MCF 10A (cell line): ENCODE measurements around the gene KIAA1755. TPM values are rescaled to one million over a fixed set of nuclear protein-coding genes. Genes with fewer than 3 reads are reported as not detected.

Experiments used
- BruUV-seq: library from RNA; stranded (reverse); fragments of 400-500 nt; replicated peaks from 2 replicates; lab custom pipeline; 2021; lab: Mats Ljungman, UMichigan
- CTCF ChIA-PET: fragments of 300-600 bp; sonication (Branson Sonifier 250); formaldehyde crosslinking; extraction: SDS; loops from one replicate; lab custom pipeline; 2021; ENCODE audit warnings: antibody characterized with exemption, inconsistent platforms; lab: Yijun Ruan, JAX
- POLR2A ChIA-PET: fragments of 300-600, 350-650 bp; sonication (Branson Sonifier 250); formaldehyde crosslinking; extraction: SDS; loops from one replicate; lab custom pipeline; 2020; ENCODE audit warnings: antibody characterized with exemption, inconsistent platforms; lab: Yijun Ruan, JAX
- DNase-seq: peaks from one replicate; pipeline ENCODE4 v3.0.0-alpha.2; 2018; ENCODE audit not compliant: unreplicated experiment
- H3K27ac Mint-ChIP-seq: one replicate; pipeline ENCODE4 v1.8.0; 2022; ENCODE audit warnings: mild to moderate bottlenecking, low read depth, mixed read lengths; ENCODE audit not compliant: unreplicated experiment
- H3K27me3 Mint-ChIP-seq: one replicate; pipeline ENCODE4 v1.8.0; 2022; ENCODE audit warnings: mixed read lengths; ENCODE audit not compliant: insufficient read depth, unreplicated experiment
- H3K36me3 Mint-ChIP-seq: one replicate; pipeline ENCODE4 v1.8.0; 2022; ENCODE audit warnings: mild to moderate bottlenecking, moderate library complexity, mixed read lengths; ENCODE audit not compliant: insufficient read depth, unreplicated experiment
- H3K4me1 Mint-ChIP-seq: one replicate; pipeline ENCODE4 v1.8.0; 2022; ENCODE audit warnings: mixed read lengths; ENCODE audit not compliant: insufficient read depth, unreplicated experiment
- H3K4me3 Mint-ChIP-seq: one replicate; pipeline ENCODE4 v1.8.0; 2022; ENCODE audit warnings: mild to moderate bottlenecking, moderate library complexity, mixed read lengths; ENCODE audit not compliant: unreplicated experiment
- H3K9me3 Mint-ChIP-seq: one replicate; pipeline ENCODE4 v1.8.0; 2022; ENCODE audit warnings: mixed read lengths; ENCODE audit not compliant: unreplicated experiment
- intact Hi-C: fragments of 100-400 bp; cut with micrococcal nuclease; formaldehyde crosslinking; loops from 2 replicates; pipeline ENCODE4 v1.14.1; 2022
- total RNA-seq: library from RNA; stranded (reverse); gene quantifications from 2 replicates; pipeline ENCODE4 v1.2.3, GENCODE V29; 2022
- TF ChIP-seq, protein P1 (sequence below): fragments of 200-600 bp; IDR thresholded peaks from one replicate; pipeline ENCODE4 v1.8.0; 2022; ENCODE audit warnings: antibody characterized with exemption, mild to moderate bottlenecking; ENCODE audit not compliant: unreplicated experiment

KIAA1755 gene
- total RNA-seq, 1 experiment from 2014 or later, result not detected

GRCh38 chr20:38198238-38198861 lies 62.2 kb downstream of the KIAA1755 start:
- H3K27me3 Mint-ChIP-seq, result no peaks in the 10 kb centered on the region
- peak overlapping the region; percentile 72 for H3K27ac Mint-ChIP-seq
- ChIA-PET POLR2A (interaction anchor here (0.6 to 3.8 kb wide), 12 partner anchors 9 to 237 kb away, joined by 3 to 20 read pairs (median 5); partner anchors contain the start of gene SNHG17), CTCF (interaction anchor here (0.6 to 11.8 kb wide), 6 partner anchors 10 to 978 kb away, joined by 3 to 198 read pairs (median 6); partner anchors contain the start of gene TGM2)
- TF ChIP-seq, protein P1, sequence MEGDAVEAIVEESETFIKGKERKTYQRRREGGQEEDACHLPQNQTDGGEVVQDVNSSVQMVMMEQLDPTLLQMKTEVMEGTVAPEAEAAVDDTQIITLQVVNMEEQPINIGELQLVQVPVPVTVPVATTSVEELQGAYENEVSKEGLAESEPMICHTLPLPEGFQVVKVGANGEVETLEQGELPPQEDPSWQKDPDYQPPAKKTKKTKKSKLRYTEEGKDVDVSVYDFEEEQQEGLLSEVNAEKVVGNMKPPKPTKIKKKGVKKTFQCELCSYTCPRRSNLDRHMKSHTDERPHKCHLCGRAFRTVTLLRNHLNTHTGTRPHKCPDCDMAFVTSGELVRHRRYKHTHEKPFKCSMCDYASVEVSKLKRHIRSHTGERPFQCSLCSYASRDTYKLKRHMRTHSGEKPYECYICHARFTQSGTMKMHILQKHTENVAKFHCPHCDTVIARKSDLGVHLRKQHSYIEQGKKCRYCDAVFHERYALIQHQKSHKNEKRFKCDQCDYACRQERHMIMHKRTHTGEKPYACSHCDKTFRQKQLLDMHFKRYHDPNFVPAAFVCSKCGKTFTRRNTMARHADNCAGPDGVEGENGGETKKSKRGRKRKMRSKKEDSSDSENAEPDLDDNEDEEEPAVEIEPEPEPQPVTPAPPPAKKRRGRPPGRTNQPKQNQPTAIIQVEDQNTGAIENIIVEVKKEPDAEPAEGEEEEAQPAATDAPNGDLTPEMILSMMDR, result no peak
- DNase-seq, result peak; percentile 48
- H3K36me3 Mint-ChIP-seq, result no peaks in the 10 kb centered on the region
- intact Hi-C loops, result no loop called here
- no TSS peak for BruUV-seq
- peaks cover 40% of the 10 kb centered on the region for H3K4me1 Mint-ChIP-seq
- no peaks in the 10 kb centered on the region for H3K9me3 Mint-ChIP-seq
- H3K4me3 Mint-ChIP-seq, result no peak overlapping the region

- no peaks in the 10 kb centered on the region for H3K27me3 Mint-ChIP-seq
- peaks cover 40% of the 10 kb centered on the region for H3K4me1 Mint-ChIP-seq
- intact Hi-C loops, result no loop called here
- H3K27ac Mint-ChIP-seq, result peak overlapping the region; percentile 3
- CTCF ChIA-PET, result interaction anchor here (0.6 to 11.8 kb wide), 6 partner anchors 22 to 977 kb away, joined by 3 to 198 read pairs (median 6); partner anchors contain the start of gene TGM2
- DNase-seq, result no peak
- peak overlapping the region; percentile 4 for H3K4me3 Mint-ChIP-seq
- POLR2A ChIA-PET, result interaction anchor here (0.6 to 3.8 kb wide), 11 partner anchors 7 to 238 kb away, joined by 3 to 20 read pairs (median 5); partner anchors contain the start of gene SNHG17
- no peaks in the 10 kb centered on the region for H3K9me3 Mint-ChIP-seq
- BruUV-seq, result no TSS peak
- H3K36me3 Mint-ChIP-seq, result no peaks in the 10 kb centered on the region
- TF ChIP-seq, protein P1, result no peak
Measured at GRCh38 chr20:38197619-38198018, 62.9 kb downstream of the KIAA1755 start.

- no TSS peak for BruUV-seq
- DNase-seq, result no peak
- intact Hi-C loops, result no loop called here
- H3K36me3 Mint-ChIP-seq, result no peaks in the 10 kb centered on the region
- no peaks in the 10 kb centered on the region for H3K27me3 Mint-ChIP-seq
- TF ChIP-seq, protein P1, result no peak
- H3K27ac Mint-ChIP-seq, result peak overlapping the region; percentile 3
- H3K4me1 Mint-ChIP-seq, result peaks cover 40% of the 10 kb centered on the region
- no peaks in the 10 kb centered on the region for H3K9me3 Mint-ChIP-seq
- ChIA-PET CTCF (interaction anchor here (0.6 to 11.8 kb wide), 9 partner anchors 16 to 812 kb away, joined by 3 to 198 read pairs (median 4); partner anchors contain the start of gene TGM2), POLR2A (interaction anchor here (0.6 to 3.8 kb wide), 21 partner anchors 8 to 238 kb away, joined by 3 to 20 read pairs (median 4); partner anchors contain the start of genes RPRD1B, SNHG17 and TTI1)
- peak overlapping the region; percentile 4 for H3K4me3 Mint-ChIP-seq
Measured at GRCh38 chr20:38197217-38197616, 63.3 kb downstream of the KIAA1755 start.

GRCh38 chr20:38196592-38196991 lies 63.9 kb downstream of the KIAA1755 start:
- no peaks in the 10 kb centered on the region for H3K27me3 Mint-ChIP-seq
- peak overlapping the region; percentile 3 for H3K27ac Mint-ChIP-seq
- ChIA-PET POLR2A (interaction anchor here (0.6 to 3.8 kb wide), 22 partner anchors 8 to 163 kb away, joined by 3 to 20 read pairs (median 4); partner anchors contain the start of genes RPRD1B and TTI1), CTCF (interaction anchor here (0.9 to 11.8 kb wide), 9 partner anchors 9 to 147 kb away, joined by 3 to 198 read pairs (median 4); partner anchors contain the start of gene TGM2)
- H3K36me3 Mint-ChIP-seq, result no peaks in the 10 kb centered on the region
- H3K4me3 Mint-ChIP-seq, result no peak overlapping the region
- no TSS peak for BruUV-seq
- peak; percentile 82 for DNase-seq
- H3K9me3 Mint-ChIP-seq, result no peaks in the 10 kb centered on the region
- TF ChIP-seq, protein P1, result no peak
- peaks cover 39% of the 10 kb centered on the region for H3K4me1 Mint-ChIP-seq
- intact Hi-C loops, result no loop called here
